HEK293 (cell line): ENCODE data around the gene UBR2.

ENCODE experiments used
- CTCF ChIA-PET: fragments of 350-600 bp; formaldehyde crosslinking; extraction: SDS; loops from one replicate; lab custom pipeline; 2021; ENCODE audit warnings: antibody characterized with exemption; lab: Yijun Ruan, JAX
- POLR2A ChIA-PET: fragments of 300-600 bp; formaldehyde crosslinking; extraction: SDS; loops from one replicate; lab custom pipeline; 2020; ENCODE audit warnings: antibody characterized with exemption, inconsistent platforms; lab: Yijun Ruan, JAX
- H3K27ac ChIP-seq: fragments of 200-500 bp; sonication (Bioruptor generic); 2 replicates; pipeline ENCODE4 v1.5.1; 2014; ENCODE audit warnings: low read depth, low read length, control low read depth, inconsistent platforms; ENCODE audit errors: extremely low read depth
- H3K36me3 ChIP-seq, 2 experiments: fragments of 200-500 bp in 1 of 2; sonication (Bioruptor generic) in 1 of 2; 1 replicate in 1 of 2; 2 replicates in 1 of 2; pipeline ENCODE4 v1.5.1; 2014 to 2017; ENCODE audit warnings: inconsistent platforms in 2 of 2, low read length in 2 of 2; ENCODE audit not compliant: control insufficient read depth in 2 of 2, insufficient read depth in 1 of 2
- H3K4me1 ChIP-seq: fragments of 200-500 bp; sonication (Bioruptor generic); 2 replicates; pipeline ENCODE4 v1.5.1; 2014; ENCODE audit warnings: mild to moderate bottlenecking, low read length, inconsistent platforms; ENCODE audit not compliant: control insufficient read depth, insufficient read depth
- H3K4me3 ChIP-seq: 2 replicates; pipeline ENCODE4 v1.5.1; 2011; ENCODE audit warnings: low read depth, mild to moderate bottlenecking, control low read depth, low read length, moderate library complexity
- H3K9me3 ChIP-seq: fragments of 200-500 bp; sonication (Bioruptor generic); 2 replicates; pipeline ENCODE4 v1.5.1; 2014; ENCODE audit warnings: low read depth, low read length, inconsistent platforms; ENCODE audit not compliant: control insufficient read depth, insufficient read depth
- EGR2 ChIP-seq: fragments of 450-650 bp; formaldehyde crosslinking; IDR thresholded peaks from 2 replicates; pipeline ENCODE4 v1.5.1; 2016; ENCODE audit warnings: low read depth, missing biosample characterization, missing genetic modification characterization
- PRDM10 ChIP-seq: fragments of 450-650 bp; formaldehyde crosslinking; IDR thresholded peaks from 2 replicates; pipeline ENCODE4 v1.5.1; 2016; ENCODE audit warnings: missing biosample characterization, missing genetic modification characterization
- PRDM6 ChIP-seq: fragments of 450-650 bp; formaldehyde crosslinking; IDR thresholded peaks from 2 replicates; pipeline ENCODE4 v1.5.1; 2017; ENCODE audit warnings: missing biosample characterization, missing genetic modification characterization
- SCRT2 ChIP-seq: fragments of 450-650 bp; formaldehyde crosslinking; IDR thresholded peaks from 2 replicates; pipeline ENCODE4 v1.5.1; 2016; ENCODE audit warnings: missing biosample characterization, missing genetic modification characterization
- ZBTB1 ChIP-seq: fragments of 450-650 bp; formaldehyde crosslinking; IDR thresholded peaks from 2 replicates; pipeline ENCODE4 v1.5.1; 2016; ENCODE audit warnings: missing biosample characterization, missing genetic modification characterization
- ZBTB17 ChIP-seq: fragments of 450-650 bp; formaldehyde crosslinking; IDR thresholded peaks from 2 replicates; pipeline ENCODE4 v1.5.1; 2016; ENCODE audit warnings: missing biosample characterization, missing genetic modification characterization
- ZNF10 ChIP-seq: fragments of 450-650 bp; formaldehyde crosslinking; IDR thresholded peaks from 2 replicates; pipeline ENCODE4 v1.5.1; 2017; ENCODE audit warnings: missing biosample characterization, missing genetic modification characterization
- ZNF174 ChIP-seq: fragments of 450-650 bp; formaldehyde crosslinking; IDR thresholded peaks from 2 replicates; pipeline ENCODE4 v1.5.0; 2017; ENCODE audit warnings: missing biosample characterization, mild to moderate bottlenecking, missing genetic modification characterization
- ZNF175 ChIP-seq: fragments of 450-650 bp; formaldehyde crosslinking; IDR thresholded peaks from 2 replicates; pipeline ENCODE4 v1.5.1; 2016; ENCODE audit warnings: missing biosample characterization, missing genetic modification characterization
- ZNF248 ChIP-seq: fragments of 450-650 bp; formaldehyde crosslinking; IDR thresholded peaks from 2 replicates; pipeline ENCODE4 v1.5.1; 2017; ENCODE audit warnings: missing biosample characterization, missing genetic modification characterization
- ZNF335 ChIP-seq: fragments of 450-650 bp; formaldehyde crosslinking; conservative IDR thresholded peaks from 2 replicates; pipeline ENCODE4 v1.5.1; 2016; ENCODE audit warnings: missing biosample characterization, missing genetic modification characterization
- ZNF354C ChIP-seq: fragments of 450-650 bp; formaldehyde crosslinking; IDR thresholded peaks from 2 replicates; pipeline ENCODE4 v1.5.1; 2016; ENCODE audit warnings: missing biosample characterization, missing genetic modification characterization, low read depth, borderline replicate concordance
- ZNF423 ChIP-seq: fragments of 450-650 bp; formaldehyde crosslinking; IDR thresholded peaks from 2 replicates; pipeline ENCODE4 v1.5.1; 2016; ENCODE audit warnings: missing biosample characterization, missing genetic modification characterization
- ZNF544 ChIP-seq: fragments of 450-650 bp; formaldehyde crosslinking; IDR thresholded peaks from 2 replicates; pipeline ENCODE4 v1.5.0; 2017; ENCODE audit warnings: missing biosample characterization, missing genetic modification characterization
- ZNF639 ChIP-seq: fragments of 450-650 bp; formaldehyde crosslinking; IDR thresholded peaks from 2 replicates; pipeline ENCODE4 v1.5.1; 2016; ENCODE audit warnings: missing biosample characterization, missing genetic modification characterization
- ZNF654 ChIP-seq: fragments of 450-650 bp; formaldehyde crosslinking; IDR thresholded peaks from 2 replicates; pipeline ENCODE4 v1.5.1; 2016; ENCODE audit warnings: low read depth, missing biosample characterization, missing genetic modification characterization
- ZNF707 ChIP-seq: fragments of 450-650 bp; formaldehyde crosslinking; IDR thresholded peaks from 2 replicates; pipeline ENCODE4 v1.5.1; 2016; ENCODE audit warnings: missing biosample characterization, missing genetic modification characterization
- ZNF76 ChIP-seq: fragments of 450-650 bp; formaldehyde crosslinking; IDR thresholded peaks from 2 replicates; pipeline ENCODE4; 2016; ENCODE audit warnings: low read depth, missing biosample characterization, missing genetic modification characterization, borderline replicate concordance
- ZNF776 ChIP-seq: fragments of 450-650 bp; formaldehyde crosslinking; IDR thresholded peaks from 2 replicates; pipeline ENCODE4 v1.5.0; 2017; ENCODE audit warnings: missing biosample characterization, missing genetic modification characterization, borderline replicate concordance
- ZNF785 ChIP-seq: fragments of 450-650 bp; formaldehyde crosslinking; IDR thresholded peaks from 2 replicates; pipeline ENCODE4 v1.5.1; 2016; ENCODE audit warnings: missing biosample characterization, missing genetic modification characterization
- TF ChIP-seq, protein P1 (sequence below): fragments of 450-650 bp; formaldehyde crosslinking; IDR thresholded peaks from 2 replicates; pipeline ENCODE4 v1.5.1; 2017; ENCODE audit warnings: missing biosample characterization, missing genetic modification characterization
- TF ChIP-seq, protein P2 (sequence below): fragments of 450-650 bp; formaldehyde crosslinking; IDR thresholded peaks from 2 replicates; pipeline ENCODE4 v1.5.1; 2017; ENCODE audit warnings: missing biosample characterization, missing genetic modification characterization

Gene UBR2

DNA sequence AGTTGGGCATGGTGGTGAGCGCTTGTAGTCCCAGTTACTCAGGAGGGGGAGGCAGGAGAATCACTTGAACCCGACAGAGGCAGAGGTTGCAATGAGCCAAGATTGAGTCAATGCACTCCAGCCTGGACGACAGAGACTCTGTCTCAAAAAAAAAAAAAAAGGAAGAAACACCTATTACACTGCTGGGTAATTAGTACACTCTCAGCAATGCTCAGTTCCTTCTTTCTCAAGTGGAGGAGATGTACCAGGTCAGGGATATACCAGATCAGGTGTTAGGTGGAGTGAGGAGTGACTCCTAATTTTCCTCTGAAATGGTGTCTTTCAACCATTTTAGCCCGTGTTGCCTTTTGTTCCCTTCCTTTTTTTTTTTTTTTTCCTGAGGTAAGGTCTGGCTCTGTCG lies 30.0 kb upstream of the UBR2 start (continued):
- no peak for TF ChIP-seq PRDM6 (tag by site-specific recombination)
- TF ChIP-seq ZBTB1 (tag by site-specific recombination) = no peak
- no peak for TF ChIP-seq ZNF654
- TF ChIP-seq, protein P1, sequence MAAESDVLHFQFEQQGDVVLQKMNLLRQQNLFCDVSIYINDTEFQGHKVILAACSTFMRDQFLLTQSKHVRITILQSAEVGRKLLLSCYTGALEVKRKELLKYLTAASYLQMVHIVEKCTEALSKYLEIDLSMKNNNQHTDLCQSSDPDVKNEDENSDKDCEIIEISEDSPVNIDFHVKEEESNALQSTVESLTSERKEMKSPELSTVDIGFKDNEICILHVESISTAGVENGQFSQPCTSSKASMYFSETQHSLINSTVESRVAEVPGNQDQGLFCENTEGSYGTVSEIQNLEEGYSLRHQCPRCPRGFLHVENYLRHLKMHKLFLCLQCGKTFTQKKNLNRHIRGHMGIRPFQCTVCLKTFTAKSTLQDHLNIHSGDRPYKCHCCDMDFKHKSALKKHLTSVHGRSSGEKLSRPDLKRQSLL (tag by site-specific recombination) = no peak
- no peak for TF ChIP-seq ZNF707 (tag by site-specific recombination)
- TF ChIP-seq ZNF423 (tag by site-specific recombination) = no peak
- TF ChIP-seq ZNF776 (tag by site-specific recombination) = no peak

- Histone ChIP-seq H3K4me1 (0 out of 2 replicates have a peak, but pooled peaks cover 3% of the 10 kb centered on the region), H3K36me3 (no peaks in the 10 kb centered on the region), H3K27ac (no peak overlapping the region), H3K4me3 (no peak overlapping the region), H3K9me3 (no peaks in the 10 kb centered on the region)
- ChIA-PET CTCF (interaction anchor here (0.7 to 9.2 kb wide), 3 partner anchors 11 to 200 kb away, joined by 3 to 160 read pairs (median 4); no protein-coding TSS in a partner anchor), POLR2A (interaction anchor here (0.6 kb wide), 1 partner anchor 57 kb away, joined by 4 read pairs; no protein-coding TSS in a partner anchor)
- TF ChIP-seq ZNF354C = no peak
- no peak for TF ChIP-seq ZNF335 (tag by site-specific recombination)
- TF ChIP-seq ZNF639 = no peak
- no peak for TF ChIP-seq ZBTB17 (tag by site-specific recombination)
- TF ChIP-seq ZNF10 (tag by site-specific recombination) = no peak
- no peak for TF ChIP-seq ZNF175
- no peak for TF ChIP-seq ZNF707 (tag by site-specific recombination)
- no peak for TF ChIP-seq SCRT2 (tag by site-specific recombination)
- no peak for TF ChIP-seq ZNF423 (tag by site-specific recombination)
- TF ChIP-seq ZNF785 (tag by site-specific recombination) = no peak
- no peak for TF ChIP-seq ZNF248 (tag by site-specific recombination)
- TF ChIP-seq ZNF544 (tag by site-specific recombination) = no peak
- TF ChIP-seq, protein P2, sequence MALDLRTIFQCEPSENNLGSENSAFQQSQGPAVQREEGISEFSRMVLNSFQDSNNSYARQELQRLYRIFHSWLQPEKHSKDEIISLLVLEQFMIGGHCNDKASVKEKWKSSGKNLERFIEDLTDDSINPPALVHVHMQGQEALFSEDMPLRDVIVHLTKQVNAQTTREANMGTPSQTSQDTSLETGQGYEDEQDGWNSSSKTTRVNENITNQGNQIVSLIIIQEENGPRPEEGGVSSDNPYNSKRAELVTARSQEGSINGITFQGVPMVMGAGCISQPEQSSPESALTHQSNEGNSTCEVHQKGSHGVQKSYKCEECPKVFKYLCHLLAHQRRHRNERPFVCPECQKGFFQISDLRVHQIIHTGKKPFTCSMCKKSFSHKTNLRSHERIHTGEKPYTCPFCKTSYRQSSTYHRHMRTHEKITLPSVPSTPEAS = no peak
- TF ChIP-seq ZNF174 = no peak
- no peak for TF ChIP-seq EGR2 (tag by site-specific recombination)
Measured at GRCh38 chr6:42537536-42537935, 26.3 kb upstream of the UBR2 start.

DNA sequence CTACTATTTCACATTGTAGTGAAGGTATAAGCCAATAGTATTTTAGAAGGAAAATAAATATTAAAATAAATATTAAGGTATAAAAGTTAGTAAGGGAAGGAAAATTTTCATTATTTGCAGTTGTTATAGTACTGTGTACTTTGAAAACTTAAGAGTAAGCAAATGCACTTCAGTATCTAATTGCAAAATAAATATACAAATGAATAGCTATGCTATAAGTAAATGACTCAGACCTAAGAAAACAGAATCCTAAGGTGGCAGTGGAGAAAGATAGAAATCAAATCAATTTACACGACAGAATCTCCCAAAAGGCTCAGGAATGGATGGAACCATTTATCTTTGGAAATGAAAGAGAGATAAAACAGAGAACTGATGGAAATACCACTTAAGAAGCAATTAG lies 24.7 kb upstream of the UBR2 start:
- POLR2A ChIA-PET = interaction anchor here (0.6 kb wide), 1 partner anchor 292 kb away, joined by 3 read pairs; no protein-coding TSS in a partner anchor
- CTCF ChIA-PET = interaction anchor here (0.7 to 9.2 kb wide), 2 partner anchors 10 to 449 kb away, joined by 3 to 160 read pairs; no protein-coding TSS in a partner anchor
- TF ChIP-seq PRDM10 (tag by site-specific recombination) (0 out of 2 replicates have a peak, but pooled peaks have one; percentile 13), ZNF76 (tag by site-specific recombination) (no peak)
- Histone ChIP-seq H3K27ac (no peak overlapping the region), H3K9me3 (no peaks in the 10 kb centered on the region), H3K36me3 (no peaks in the 10 kb centered on the region), H3K4me1 (0 out of 2 replicates have a peak, but pooled peaks cover 3% of the 10 kb centered on the region), H3K4me3 (no peak overlapping the region)
